PC-3 (cell line): ENCODE results near the gene FOXN4. TPM values are rescaled to one million over a fixed set of nuclear protein-coding genes. Genes with fewer than 3 reads are reported as not detected.

Source experiments
- ATAC-seq: fragments of 200-7000 bp; cut with Tn5 transposase; 2 replicates; pipeline ENCODE4 v1.9.1; 2020; ENCODE audit warnings: mild to moderate bottlenecking, moderate library complexity
- BruUV-seq: library from RNA; stranded (reverse); fragments of 400-500 nt; replicated peaks from 2 replicates; lab custom pipeline; 2021; lab: Mats Ljungman, UMichigan
- CTCF ChIA-PET: fragments of 300-600 bp; sonication (Branson Sonifier 250); formaldehyde crosslinking; loops from one replicate; lab custom pipeline; 2022; ENCODE audit warnings: antibody characterized with exemption; lab: Charles Lee
- POLR2A ChIA-PET: fragments of 300-600 bp; sonication (Branson Sonifier 250); formaldehyde crosslinking; loops from one replicate; lab custom pipeline; 2022; ENCODE audit warnings: antibody characterized with exemption; ENCODE audit not compliant: unreplicated experiment; lab: Charles Lee
- DNase-seq: peaks from one replicate; pipeline ENCODE4 v3.0.0-alpha.2; 2015
- H2AFZ ChIP-seq: fragments of 300-600 bp; sonication (generic); 2 replicates; pipeline ENCODE4 v1.6.0; 2016; ENCODE audit warnings: antibody characterized with exemption, low read length
- H3F3A ChIP-seq: fragments of 300-600 bp; sonication (generic); one replicate; pipeline ENCODE4 v1.6.0; 2017; ENCODE audit warnings: antibody characterized with exemption, low read length, control low read depth, mild to moderate bottlenecking; ENCODE audit not compliant: unreplicated experiment
- H3K27ac ChIP-seq: fragments of 300-600 bp; sonication (generic); 2 replicates; pipeline ENCODE4 v1.5.1; 2016; ENCODE audit warnings: mild to moderate bottlenecking, low read length
- H3K27me3 ChIP-seq: fragments of 300-600 bp; sonication (generic); 2 replicates; pipeline ENCODE4 v1.6.1; 2016; ENCODE audit warnings: low read length, mixed read lengths
- H3K36me3 ChIP-seq: fragments of 300-600 bp; sonication (generic); 2 replicates; pipeline ENCODE4 v1.6.1; 2016; ENCODE audit warnings: low read depth, mixed run types, low read length, mixed read lengths
- H3K4me1 ChIP-seq: fragments of 300-600 bp; sonication (generic); 2 replicates; pipeline ENCODE4 v1.5.1; 2016; ENCODE audit warnings: low read length; ENCODE audit not compliant: insufficient read depth
- H3K4me2 ChIP-seq: fragments of 300-600 bp; sonication (generic); 2 replicates; pipeline ENCODE4 v1.6.0; 2016; ENCODE audit warnings: low read length
- H3K4me3 ChIP-seq: fragments of 300-600 bp; sonication (generic); 2 replicates; pipeline ENCODE4 v1.5.1; 2016; ENCODE audit warnings: mild to moderate bottlenecking, low read length, mixed read lengths
- H3K79me2 ChIP-seq: fragments of 300-600 bp; sonication (generic); 2 replicates; pipeline ENCODE4 v1.6.1; 2017; ENCODE audit warnings: low read length, mixed read lengths
- H3K9ac ChIP-seq: fragments of 300-600 bp; sonication (generic); 2 replicates; pipeline ENCODE4 v1.6.0; 2016; ENCODE audit warnings: mild to moderate bottlenecking, low read length
- H3K9me2 ChIP-seq: fragments of 300-600 bp; sonication (generic); replicated peaks from 2 replicates; pipeline ENCODE4 v1.6.1; 2016; ENCODE audit warnings: mixed run types, low read length, mixed read lengths
- H3K9me3 ChIP-seq: fragments of 300-600 bp; sonication (generic); 2 replicates; pipeline ENCODE4 v1.6.1; 2016; ENCODE audit warnings: low read length, mixed read lengths
- H4K20me1 ChIP-seq: fragments of 300-600 bp; sonication (generic); 2 replicates; pipeline ENCODE4 v1.6.1; 2016; ENCODE audit warnings: low read length, mixed read lengths
- CTCF ChIP-seq: fragments of 300-600 bp; sonication (generic); conservative IDR thresholded peaks from 2 replicates; pipeline ENCODE4 v1.5.1; 2017; ENCODE audit warnings: antibody characterized with exemption, low read depth, mild to moderate bottlenecking, low read length
- EZH2 ChIP-seq: fragments of 300-600 bp; sonication (generic); IDR thresholded peaks from one replicate; pipeline ENCODE4 v1.6.1; 2017; ENCODE audit warnings: antibody characterized with exemption, mild to moderate bottlenecking, low read length; ENCODE audit not compliant: unreplicated experiment
- EZH2phosphoT487 ChIP-seq: fragments of 300-600 bp; sonication (generic); IDR thresholded peaks from 2 replicates; pipeline ENCODE4 v1.6.1; 2018; ENCODE audit warnings: mild to moderate bottlenecking, antibody characterized with exemption, low read length, borderline replicate concordance
- intact Hi-C: fragments of 100-400 bp; cut with micrococcal nuclease; formaldehyde crosslinking; loops from 2 replicates; pipeline ENCODE4 v1.9.0; 2023
- total RNA-seq: library from RNA; depleted of rRNA; stranded (reverse); fragments of >200 nt; gene quantifications from 2 replicates; pipeline ENCODE4 v1.2.3, GENCODE V29; 2014

The FOXN4 gene
- total RNA-seq, 1 experiment from 2014 or later = not detected

- DNase-seq = no peak
- H3K79me2 ChIP-seq = no peaks in the 10 kb centered on the region
- no peak overlapping the region for H2AFZ ChIP-seq
- TF ChIP-seq CTCF = no peak
- no peak for TF ChIP-seq EZH2
- TF ChIP-seq EZH2phosphoT487 = no peak
- H3K9me2 ChIP-seq = no peaks in the 10 kb centered on the region
- H3K4me3 ChIP-seq = no peak overlapping the region
- no peaks in the 10 kb centered on the region for H3K9me3 ChIP-seq
- no TSS peak for BruUV-seq
- no peak overlapping the region for H3K9ac ChIP-seq
- no peaks in the 10 kb centered on the region for H3K4me1 ChIP-seq
- no peaks in the 10 kb centered on the region for H3K36me3 ChIP-seq
- H3K4me2 ChIP-seq = no peak overlapping the region
- no peaks in the 10 kb centered on the region for H3K27me3 ChIP-seq
- no peaks in the 10 kb centered on the region for H4K20me1 ChIP-seq
- intact Hi-C loops = no loop called here
- ATAC-seq = no peak
- CTCF ChIA-PET = no interaction called here
- POLR2A ChIA-PET = no interaction called here
- H3F3A ChIP-seq = no peaks in the 10 kb centered on the region
- no peak overlapping the region for H3K27ac ChIP-seq
Measured at GRCh38 chr12:109274381-109274780, 34.7 kb downstream of the FOXN4 start.

- no peak overlapping the region for H2AFZ ChIP-seq
- no peaks in the 10 kb centered on the region for H3K9me3 ChIP-seq
- H3K27me3 ChIP-seq = no peaks in the 10 kb centered on the region
- H3K9me2 ChIP-seq = no peaks in the 10 kb centered on the region
- no peak overlapping the region for H3K9ac ChIP-seq
- H3K4me2 ChIP-seq = no peak overlapping the region
- DNase-seq (no peak), ATAC-seq (no peak)
- no TSS peak for BruUV-seq
- H3K4me3 ChIP-seq = no peak overlapping the region
- no peaks in the 10 kb centered on the region for H3K4me1 ChIP-seq
- intact Hi-C loops = no loop called here
- H3K27ac ChIP-seq = no peak overlapping the region
- no peaks in the 10 kb centered on the region for H3F3A ChIP-seq
- H4K20me1 ChIP-seq = no peaks in the 10 kb centered on the region
- ChIA-PET CTCF (interaction anchor here (0.6 kb wide), 1 partner anchor 33 kb away, joined by 6 read pairs; no protein-coding TSS in a partner anchor), POLR2A (no interaction called here)
- TF ChIP-seq CTCF = no peak
- TF ChIP-seq EZH2phosphoT487 = no peak
- no peak for TF ChIP-seq EZH2
- no peaks in the 10 kb centered on the region for H3K36me3 ChIP-seq
- H3K79me2 ChIP-seq = no peaks in the 10 kb centered on the region
Measured at GRCh38 chr12:109273354-109273753, 35.7 kb downstream of the FOXN4 start.

- Histone ChIP-seq H3K36me3 (no peaks in the 10 kb centered on the region), H3K79me2 (no peaks in the 10 kb centered on the region), H4K20me1 (no peaks in the 10 kb centered on the region), H3F3A (no peaks in the 10 kb centered on the region), H3K4me3 (no peak overlapping the region), H3K27me3 (no peaks in the 10 kb centered on the region), H3K4me2 (no peak overlapping the region), H3K4me1 (no peaks in the 10 kb centered on the region), H3K9me3 (no peaks in the 10 kb centered on the region), H3K9ac (no peak overlapping the region), H3K27ac (no peak overlapping the region), H3K9me2 (no peaks in the 10 kb centered on the region), H2AFZ (no peak overlapping the region)
- ChIA-PET POLR2A (no interaction called here), CTCF (no interaction called here)
- DNase-seq = no peak
- no peak for ATAC-seq
- no TSS peak for BruUV-seq
- TF ChIP-seq EZH2phosphoT487 = no peak
- no peak for TF ChIP-seq CTCF
- TF ChIP-seq EZH2 = no peak
- intact Hi-C loops = no loop called here
Measured at GRCh38 chr12:109271418-109271817, 37.7 kb downstream of the FOXN4 start.
